GM12875 (cell line): ENCODE measurements around the gene ZNF808.
A peak's percentile ranks its signal among the peaks of the same experiment; 100 is the strongest.
"Not testable (repeated sequence)": the region's sequence is repeated elsewhere in the genome, so short reads cannot be mapped to it uniquely, and the experiment has no call there.

Experiments
- H3K4me3 ChIP-seq: one replicate; pipeline ENCODE4 v1.5.1; 2011; ENCODE audit warnings: low read depth, low read length, control low read depth
- CTCF ChIP-seq: IDR thresholded peaks from 2 replicates; pipeline ENCODE4 v1.5.1; 2011; ENCODE audit warnings: low read depth, mild to moderate bottlenecking, control low read depth, inconsistent platforms, low read length, moderate library complexity, borderline replicate concordance; ENCODE audit not compliant: insufficient read depth

Gene ZNF808

GRCh38 chr19:52542984-52543664, 15.7 kb downstream of the ZNF808 start:
- no peak for TF ChIP-seq CTCF
- no peak overlapping the region for H3K4me3 ChIP-seq

- TF ChIP-seq CTCF = no peak
- H3K4me3 ChIP-seq = no peak overlapping the region
These were observed 26.9 kb downstream of the ZNF808 start for GRCh38 chr19:52554216-52554971.

- TF ChIP-seq CTCF = no peak
- H3K4me3 ChIP-seq = no peak overlapping the region
These were observed 29.9 kb downstream of the ZNF808 start for GRCh38 chr19:52557231-52557995.

GRCh38 chr19:52558732-52559445, 31.4 kb downstream of the ZNF808 start:
- H3K4me3 ChIP-seq = not testable (repeated sequence)

- H3K4me3 ChIP-seq = not testable (repeated sequence)
These were observed 34.1 kb downstream of the ZNF808 start for GRCh38 chr19:52561611-52562010.

GRCh38 chr19:52566121-52566520, 38.7 kb downstream of the ZNF808 start:
- TF ChIP-seq CTCF = no peak

GRCh38 chr19:52566588-52566987, 39.1 kb downstream of the ZNF808 start:
- TF ChIP-seq CTCF = no peak

More at GRCh38 chr19:52566121-52566520, 38.7 kb downstream of the ZNF808 start:
- H3K4me3 ChIP-seq = no peak overlapping the region

GRCh38 chr19:52567921-52568320, 40.5 kb downstream of the ZNF808 start:
- no peak for TF ChIP-seq CTCF
- no peak overlapping the region for H3K4me3 ChIP-seq

More at GRCh38 chr19:52566588-52566987, 39.1 kb downstream of the ZNF808 start:
- no peak overlapping the region for H3K4me3 ChIP-seq

GRCh38 chr19:52569638-52569999, 42.2 kb downstream of the ZNF808 start:
- H3K4me3 ChIP-seq = peak overlapping the region; percentile 51
